Endometrial microvascular endothelial cells (primary cell): Measurements from ENCODE around the gene AGFG2. TPM values are rescaled to one million over a fixed set of nuclear protein-coding genes. Genes with fewer than 3 reads are reported as not detected.

Experiments
- in situ Hi-C: cut with HindIII; loops from 2 replicates; pipeline ENCODE4 v1.10.0; 2017; ENCODE audit warnings: low sequenced_read_pairs, low pct_unique_long_range_greater_than_20kb; ENCODE audit errors: inconsistent ontology term
- total RNA-seq: library from RNA; depleted of rRNA; stranded (reverse); fragments of >200 nt; gene quantifications from one replicate; pipeline ENCODE4 v1.2.3, GENCODE V29; 2015; ENCODE audit errors: inconsistent ontology term

AGFG2 gene
- total RNA-seq, 1 donor from 2014 or later: 57.6 TPM

DNA sequence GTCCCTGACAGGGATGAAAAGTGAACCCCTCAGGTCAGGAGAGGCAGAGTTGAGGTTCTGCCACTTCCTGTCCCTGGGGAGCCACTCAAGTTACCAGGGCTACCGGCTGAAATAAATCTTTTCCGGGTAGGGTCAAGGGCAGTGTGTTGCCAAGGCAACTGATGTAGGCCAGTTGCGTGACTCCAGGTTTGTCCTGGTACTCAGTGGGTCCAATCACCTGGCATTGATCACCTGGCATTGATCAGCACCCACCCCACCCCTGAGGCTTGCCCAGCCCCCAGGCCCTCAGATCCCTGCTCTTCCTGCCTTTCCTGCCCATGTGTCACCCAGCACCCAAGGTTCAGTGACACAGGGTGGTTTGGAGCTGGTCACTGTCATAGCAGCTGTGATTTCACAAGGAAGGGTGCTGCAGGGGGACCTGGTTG lies 28.8 kb downstream of the AGFG2 start:
- in situ Hi-C loops: no loop called here

DNA sequence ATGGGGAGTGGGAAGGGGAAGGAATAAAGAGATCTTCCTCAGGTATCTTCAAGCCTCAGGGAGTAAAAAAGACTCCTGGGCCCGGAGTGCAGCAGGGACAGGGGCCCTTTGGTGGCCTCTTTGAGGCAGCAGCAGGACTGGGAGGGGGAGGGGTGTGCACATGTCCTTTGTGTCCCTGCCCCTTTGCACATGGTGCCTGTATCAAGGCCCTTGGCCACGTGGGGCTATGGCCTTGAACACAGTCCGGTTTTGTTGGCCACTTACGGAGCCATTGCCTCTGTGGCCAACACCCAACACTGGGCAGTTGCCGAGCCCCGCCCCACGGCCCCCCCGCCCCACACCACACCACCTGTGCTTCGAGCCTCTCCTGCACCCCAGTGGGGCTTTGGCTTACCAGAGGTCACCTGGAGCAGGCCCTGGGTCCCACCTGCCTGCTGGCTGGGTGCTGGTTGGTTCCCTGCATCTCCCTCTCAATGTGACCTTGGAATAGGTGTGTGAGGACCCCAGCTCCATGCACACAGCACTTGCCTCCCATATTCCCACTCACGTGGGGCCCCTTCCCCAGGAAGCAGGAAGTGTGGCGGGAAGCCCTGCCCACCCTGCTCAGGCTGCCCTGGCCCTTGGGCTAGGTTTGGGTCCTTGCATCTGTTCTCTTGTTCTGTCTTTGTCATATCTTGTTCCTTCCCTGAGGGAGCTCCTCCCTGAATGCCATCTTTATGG lies 29.3 kb downstream of the AGFG2 start:
- in situ Hi-C loops: no loop called here

DNA sequence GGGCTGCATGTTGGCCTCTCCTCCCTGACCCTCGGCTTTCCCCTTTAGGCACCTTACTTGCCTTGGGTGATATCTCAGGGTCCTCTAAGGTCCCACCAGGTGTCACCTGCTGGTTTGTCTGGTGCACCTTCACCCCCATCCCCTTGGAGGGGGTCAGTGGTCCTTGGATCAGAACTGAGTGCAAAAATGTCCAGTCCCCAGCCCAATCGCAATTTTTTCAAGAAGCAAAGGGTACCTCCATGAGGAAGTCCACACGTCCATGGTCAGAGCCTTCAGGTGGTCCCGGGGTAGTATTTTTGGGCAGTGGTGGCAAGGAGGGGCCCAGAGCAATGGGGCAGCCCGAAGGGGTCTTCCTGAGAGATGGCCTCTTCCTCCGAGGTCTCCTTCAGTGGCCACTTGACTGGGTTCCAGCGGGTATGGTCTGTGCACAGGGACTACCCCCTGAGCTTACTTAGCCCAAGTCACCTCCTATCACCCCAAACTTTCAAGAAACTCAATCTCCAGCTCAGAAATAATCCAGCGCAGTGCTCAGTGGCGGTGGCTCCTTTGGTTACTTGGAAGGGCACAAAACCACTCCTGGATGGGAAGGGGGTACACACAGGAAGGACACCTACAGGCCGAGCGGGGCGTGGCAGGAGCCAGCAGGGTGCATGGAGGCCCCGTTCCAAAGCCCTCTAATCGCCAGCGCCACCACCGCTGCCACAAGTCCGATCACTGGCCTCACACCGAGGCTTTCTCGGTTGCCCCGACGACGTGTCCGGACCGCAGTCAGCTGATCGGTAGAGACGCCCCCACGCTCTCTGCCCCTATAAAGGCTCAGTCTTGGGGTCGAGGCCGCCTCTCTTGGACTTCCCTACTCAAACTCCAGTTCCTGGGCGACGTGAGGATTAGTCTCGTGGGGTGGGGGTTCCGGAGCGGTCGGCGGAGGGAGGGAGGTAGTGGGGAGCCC lies 30.2 kb downstream of the AGFG2 start:
- in situ Hi-C loops: no loop called here

DNA sequence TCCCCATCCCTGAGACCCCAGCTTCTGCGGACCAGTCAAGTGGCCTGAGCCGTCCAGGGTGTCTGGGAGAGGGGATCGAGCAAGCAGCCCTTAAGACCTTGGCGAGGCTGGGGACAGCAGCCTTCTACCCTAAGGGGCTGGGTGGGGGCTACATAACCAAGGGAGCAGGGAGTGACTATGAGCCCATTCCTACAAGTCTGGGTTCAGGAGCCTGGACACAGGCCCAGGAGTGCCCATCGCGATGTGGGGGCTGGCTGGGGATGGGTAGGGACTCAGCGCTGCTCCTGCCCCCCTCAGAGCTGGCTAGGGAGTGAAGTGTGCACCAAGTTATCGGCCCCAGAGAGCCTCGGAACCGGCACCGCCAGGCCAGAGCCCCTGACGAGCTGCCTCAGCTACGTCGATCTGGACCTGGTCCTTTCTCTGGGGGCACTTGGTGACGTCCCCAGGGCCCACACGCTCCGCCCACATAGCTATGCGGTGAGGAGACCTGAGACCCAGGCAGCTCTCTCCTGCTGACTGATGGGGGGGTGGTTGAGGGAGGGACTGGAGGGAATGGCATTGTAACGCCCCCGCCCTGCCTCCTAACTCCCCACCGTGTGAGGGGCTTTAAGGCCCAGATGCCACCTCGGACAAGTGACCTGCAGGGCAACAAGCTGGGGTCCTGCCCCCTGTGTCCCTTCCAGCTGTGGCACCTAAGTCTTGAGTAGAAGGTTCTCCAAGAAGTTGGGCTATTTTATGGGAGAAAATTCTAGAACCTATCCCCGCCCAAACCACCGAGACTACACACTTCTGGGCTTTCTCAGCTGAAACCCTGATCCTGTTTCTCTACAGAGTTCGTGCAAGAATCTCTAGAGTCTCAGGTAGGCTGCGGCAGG lies 32.2 kb downstream of the AGFG2 start:
- in situ Hi-C loops: no loop called here

DNA sequence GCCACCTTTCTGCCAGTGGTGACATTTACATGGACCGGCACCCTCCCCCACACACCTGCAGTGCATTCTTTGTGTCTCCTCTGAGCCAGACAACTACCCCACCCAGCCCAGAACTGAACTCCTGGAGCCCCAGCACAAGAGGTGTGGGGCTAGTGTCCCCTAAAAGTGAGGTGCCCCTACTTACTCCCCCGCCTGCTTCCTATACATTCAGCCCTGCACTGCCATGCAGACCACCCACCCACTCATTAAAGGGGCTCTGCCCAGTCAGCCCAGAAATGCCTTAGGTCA lies 32.8 kb downstream of the AGFG2 start:
- in situ Hi-C loops: no loop called here

DNA sequence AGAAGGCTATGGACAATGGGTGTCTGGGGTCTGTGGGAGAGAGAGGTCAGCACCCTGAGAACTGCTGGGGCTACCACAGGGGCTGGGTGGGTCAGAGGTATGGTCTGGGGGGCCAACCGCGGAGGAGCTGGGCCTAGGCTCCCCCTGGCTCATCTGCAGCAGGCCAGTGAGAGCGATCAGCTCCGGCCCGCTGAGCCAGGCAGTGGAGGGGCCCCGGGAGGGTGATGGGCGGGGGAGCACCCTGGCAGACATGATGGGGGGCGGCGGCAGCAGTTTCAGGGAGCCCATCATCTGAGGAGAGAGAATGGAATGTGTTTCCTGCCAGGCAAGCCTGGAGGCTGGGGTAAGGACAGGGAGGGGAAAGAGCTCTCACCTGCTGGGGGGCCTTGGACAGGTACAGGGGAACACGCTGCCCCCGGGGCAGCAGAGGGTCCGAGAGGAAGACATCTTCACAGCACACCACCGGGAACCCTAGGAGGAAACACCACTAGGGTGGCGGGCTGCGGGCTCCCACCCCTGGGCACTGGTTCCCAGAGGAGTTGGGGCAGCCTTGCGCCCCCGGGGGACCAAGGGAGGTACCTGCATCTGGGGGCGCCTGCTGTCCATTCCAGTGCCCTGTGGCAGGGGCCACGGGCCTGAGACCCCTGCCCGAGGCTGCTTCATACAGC lies 33.4 kb downstream of the AGFG2 start:
- in situ Hi-C loops: no loop called here

DNA sequence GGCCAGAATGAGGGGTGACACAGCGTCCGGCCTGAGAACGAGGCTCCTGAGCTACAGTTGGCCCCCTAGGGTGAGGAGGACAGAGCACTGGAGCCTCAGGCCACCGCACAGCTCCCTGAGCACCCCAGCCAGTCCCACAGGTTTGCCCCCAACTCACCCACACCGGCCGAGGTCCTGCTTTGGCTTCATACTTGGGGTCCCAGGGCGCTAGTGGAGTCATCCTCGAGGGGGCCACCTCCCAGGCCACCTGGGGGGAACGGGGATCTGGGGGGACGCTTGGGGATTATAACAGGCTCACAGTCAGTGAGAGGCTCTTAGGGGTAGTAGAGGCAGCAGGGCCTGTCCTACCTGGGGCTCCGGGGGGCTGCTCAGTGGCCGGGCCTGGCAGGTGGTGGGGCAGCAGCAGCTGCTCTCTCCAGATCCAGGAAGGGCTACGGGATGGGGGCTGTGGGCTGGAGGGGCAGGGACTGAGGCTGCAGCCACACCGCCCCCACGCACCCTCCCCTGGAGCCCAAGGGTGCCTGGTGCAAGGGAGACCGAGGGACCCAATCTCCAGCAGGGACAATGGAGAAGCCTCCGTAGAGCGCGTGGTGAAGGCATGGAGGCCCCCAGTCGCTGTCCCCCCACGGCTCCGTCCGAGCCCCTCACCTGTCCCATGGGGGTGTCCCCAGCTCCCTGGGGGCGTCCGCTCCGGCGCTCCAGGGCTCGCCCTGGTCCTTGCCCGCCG lies 34.1 kb downstream of the AGFG2 start:
- in situ Hi-C loops: no loop called here

DNA sequence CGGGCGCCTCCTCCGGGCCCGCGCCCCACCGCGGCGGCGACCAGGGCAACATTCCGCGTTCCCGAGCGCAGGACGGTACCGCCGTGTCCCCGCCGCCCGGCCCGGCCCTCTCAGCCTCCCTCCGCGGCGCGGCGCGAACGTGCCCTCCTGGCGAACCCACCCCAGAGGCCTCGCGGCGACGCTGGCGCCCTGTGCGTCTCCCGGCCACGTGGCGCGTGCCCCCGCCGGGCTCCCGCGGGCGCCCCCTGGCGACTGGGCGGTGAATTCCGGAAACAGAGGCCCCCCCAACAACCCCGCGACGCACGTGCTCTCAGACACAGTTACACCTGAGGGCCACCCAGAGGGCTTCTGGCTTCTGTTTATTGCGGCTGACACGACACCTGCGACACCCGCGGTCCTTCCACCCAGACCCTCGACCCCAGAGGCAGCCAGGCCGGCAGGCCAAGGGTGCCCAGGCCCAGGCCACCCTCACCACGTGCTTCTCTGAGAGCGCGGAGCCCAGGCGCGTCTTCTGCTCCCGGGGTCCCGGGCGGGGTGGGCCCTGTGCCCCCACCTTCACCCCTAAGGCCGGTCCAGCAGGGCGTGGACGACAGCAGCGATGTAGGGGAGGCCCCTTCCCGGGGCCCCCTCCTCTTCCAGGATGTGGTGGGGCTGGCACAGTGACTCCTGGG lies 34.8 kb downstream of the AGFG2 start, which contains the start of gene SAP25:
SAP25 (minus strand) TSS at position 210 of the 671 bp plus-strand sequence; CDS start at position 52, 158 bp downstream.
- in situ Hi-C loops: no loop called here

DNA sequence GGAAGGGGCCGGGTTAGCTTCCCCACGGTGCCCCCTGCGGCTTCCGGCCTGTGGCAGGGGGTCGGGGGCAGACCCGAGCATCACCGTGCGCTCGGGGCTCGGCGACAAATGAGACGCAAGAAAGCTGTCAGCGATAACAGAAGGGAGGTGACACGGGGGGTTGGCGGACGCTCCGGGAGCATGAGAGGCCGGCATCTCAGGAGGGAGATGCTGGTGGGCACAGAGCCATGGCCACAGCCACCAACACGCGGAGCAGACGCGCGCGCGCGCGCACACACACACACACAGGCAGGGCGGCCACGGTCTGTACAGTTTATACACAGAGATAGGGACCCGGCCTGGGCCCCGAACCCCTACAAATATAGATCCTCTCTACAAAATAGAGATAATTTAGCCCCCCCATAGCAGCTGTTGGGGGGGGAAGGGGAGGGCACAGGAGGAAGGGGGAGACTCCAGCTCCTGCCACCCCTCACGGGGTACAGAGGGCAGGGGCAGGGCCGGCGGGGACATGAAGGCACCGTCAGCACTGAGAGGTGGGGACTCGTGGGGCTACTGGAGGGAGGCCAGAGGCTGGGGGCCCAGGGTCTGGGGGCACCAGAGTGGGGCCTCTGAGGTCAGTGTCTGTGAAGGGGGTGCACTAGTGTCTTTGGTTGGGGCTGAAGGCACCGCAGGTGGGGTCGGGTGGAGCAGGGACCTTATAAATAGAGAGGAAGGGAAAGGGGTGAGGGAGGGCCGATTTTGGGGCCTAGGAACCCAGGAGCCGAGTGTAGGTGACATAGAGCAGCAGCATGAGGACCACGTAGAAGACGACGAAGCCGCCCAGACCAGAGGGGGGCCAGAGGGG lies 35.6 kb downstream of the AGFG2 start:
- in situ Hi-C loops: no loop called here

DNA sequence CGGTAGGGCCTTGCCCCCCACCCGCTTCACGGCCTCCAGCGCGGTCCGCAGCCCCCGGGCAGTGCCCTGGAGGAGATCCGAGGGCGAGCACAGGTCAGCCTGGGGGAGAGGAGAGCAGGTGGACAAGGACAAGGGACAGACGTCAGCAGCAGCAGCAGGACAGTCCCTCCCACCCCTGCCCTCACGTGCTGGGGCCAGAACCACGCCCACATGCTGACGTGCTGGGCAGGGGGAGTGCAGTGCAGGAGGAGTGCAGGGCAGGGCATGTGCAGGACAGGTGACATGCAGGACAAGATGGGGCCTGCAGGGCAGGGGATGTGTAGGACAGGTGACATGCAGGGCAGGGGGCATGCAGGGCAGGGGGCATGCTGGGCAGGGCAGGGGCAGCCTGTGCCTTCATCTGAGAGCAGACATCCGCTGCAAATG lies 36.2 kb downstream of the AGFG2 start:
- in situ Hi-C loops: no loop called here

DNA sequence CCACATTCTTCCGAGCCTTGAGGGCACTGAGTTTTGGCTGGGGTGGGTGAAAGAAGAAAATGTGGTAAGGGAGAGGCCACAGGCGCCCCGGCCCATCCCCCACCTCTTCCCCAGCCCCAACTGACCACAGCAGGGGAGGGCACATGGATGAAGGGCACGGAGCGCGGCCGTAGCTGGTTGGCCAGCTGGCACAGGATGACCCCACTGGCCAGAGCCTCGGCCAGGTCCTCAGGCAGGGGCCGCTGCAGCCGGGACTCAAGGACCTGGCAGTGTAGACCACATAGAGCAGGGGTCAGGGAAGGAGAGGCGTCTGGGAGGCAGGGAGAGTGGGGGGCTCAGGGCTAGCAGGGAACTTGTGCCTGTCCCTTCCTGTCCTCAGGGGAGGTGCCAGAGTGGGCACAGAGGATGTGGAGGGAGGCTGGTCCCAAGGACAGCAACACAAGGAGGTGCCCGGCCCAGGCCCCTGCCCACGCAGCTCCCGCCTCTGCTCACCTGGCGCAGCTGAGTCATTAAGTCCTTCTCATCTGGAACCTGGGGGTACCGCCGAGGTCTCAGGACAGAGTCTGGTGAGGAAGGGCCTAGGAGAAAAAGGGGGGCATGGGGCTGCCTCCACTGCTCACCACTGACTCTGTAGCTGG lies 36.9 kb downstream of the AGFG2 start:
- in situ Hi-C loops: no loop called here

DNA sequence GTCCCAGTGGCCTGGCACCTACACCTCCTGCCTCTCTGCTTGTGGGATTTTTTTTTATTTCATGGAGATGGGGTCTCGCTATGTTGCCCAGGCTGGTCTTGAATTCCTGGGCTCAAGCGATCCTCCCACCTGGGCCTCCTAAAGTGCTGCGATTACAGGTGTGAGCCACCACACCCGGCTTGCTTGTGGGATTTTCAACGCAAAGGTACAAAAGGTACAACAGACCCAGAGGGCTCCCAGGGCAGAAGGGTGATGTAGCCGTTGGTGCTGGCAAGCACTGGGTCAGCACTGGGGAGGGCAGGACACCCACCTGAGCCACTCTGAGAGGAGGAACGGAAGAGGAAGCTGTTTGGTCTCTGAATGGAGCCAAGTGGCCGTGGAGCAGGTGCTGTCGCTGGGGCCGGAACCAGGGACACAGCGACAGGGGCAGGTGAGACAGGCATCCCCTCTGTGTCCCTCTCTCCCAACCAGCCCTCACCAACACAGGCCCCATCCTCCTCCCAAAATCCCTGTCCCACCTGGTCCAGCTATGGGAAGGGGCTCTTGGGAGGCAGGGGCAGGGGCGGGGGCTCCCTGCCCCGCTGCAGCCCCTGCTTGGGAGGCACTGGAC lies 37.5 kb downstream of the AGFG2 start:
- in situ Hi-C loops: no loop called here

DNA sequence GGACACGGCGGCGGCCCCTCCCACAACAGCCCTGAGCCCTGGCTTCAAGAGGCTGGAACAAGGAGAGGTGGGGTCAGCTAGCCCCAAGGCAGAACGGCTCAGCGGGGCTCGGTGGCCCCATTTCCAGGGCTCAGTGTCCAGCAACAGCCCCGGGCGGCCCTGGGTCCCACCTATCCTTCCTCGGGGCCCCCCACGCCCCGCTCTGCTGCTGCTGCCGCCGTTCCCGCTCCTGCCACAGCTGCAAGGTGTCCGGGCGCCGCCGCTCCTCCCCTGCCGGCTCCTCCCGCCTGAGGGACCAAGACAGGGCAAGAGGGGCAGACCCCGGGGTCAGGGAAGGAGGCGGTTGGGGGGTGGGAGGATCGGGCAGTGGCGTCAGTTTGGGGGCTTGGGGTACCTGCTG lies 38.1 kb downstream of the AGFG2 start:
- in situ Hi-C loops: no loop called here

DNA sequence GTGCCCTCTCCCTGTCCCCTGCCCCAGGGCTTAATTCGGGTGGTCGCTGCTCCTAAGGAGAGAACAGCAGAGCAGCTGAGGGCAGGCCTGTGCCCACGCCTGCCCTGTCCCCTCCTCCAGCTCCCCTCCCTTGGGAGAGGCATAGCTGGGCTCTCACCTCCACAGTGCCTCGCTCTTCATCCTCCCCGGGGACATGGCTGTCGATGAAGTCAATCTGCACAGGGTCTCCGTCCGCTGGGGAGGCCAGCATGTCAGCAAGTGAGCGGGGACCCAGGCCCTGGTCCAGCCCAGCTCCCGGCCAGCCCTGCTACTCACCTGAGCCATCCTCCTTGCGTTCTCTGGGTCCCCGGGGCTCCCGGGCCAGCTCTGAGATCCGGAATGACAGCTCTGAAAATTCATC lies 38.5 kb downstream of the AGFG2 start:
- in situ Hi-C loops: no loop called here

DNA sequence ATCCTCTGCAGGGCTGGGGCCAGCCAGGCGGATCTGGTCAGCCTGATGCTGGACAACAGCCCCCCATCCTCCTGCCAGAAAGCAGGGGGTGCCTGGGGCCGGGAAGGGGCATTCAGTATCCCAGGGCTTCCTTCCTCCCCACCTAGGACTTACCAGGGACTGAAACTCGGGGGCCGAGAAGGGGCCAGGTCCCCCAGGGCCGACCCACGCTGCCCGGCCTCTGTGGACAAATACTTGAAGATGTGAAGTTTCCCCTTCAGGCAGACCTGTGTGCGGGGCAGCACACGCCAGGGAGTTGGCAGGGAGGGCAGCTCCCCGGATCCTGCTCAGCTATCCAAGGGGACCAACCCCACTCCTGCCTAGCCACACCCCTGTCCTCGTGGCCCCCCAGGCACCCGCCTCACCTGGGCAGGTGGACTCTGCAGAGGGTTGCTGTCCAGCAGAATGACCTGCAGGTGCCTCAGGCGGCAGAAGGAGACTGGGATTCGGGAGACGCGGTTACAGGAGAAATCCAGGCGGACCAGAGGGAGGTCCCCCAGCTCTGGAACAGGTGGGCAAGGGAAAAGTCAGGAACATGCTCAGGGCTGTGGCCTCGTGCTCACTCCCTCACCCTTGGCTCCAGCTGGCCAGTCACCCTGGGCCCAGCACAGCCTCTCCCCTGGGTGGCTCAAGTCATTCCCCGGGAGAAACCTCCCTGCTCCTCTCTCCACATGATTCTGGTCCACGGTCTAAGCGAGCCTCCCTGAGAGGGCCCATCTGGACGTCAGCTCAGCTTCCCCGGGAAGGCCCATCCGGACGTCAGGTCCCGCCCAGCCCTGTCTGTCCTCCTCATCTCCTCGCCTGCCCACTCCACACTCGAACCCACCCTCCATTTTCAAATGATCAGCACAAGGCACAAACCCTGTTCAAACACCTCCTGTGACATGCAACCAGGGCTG lies 39.5 kb downstream of the AGFG2 start:
- in situ Hi-C loops: no loop called here
